ENCODE data around the gene ZNF223. TPM values are rescaled to one million over a fixed set of nuclear protein-coding genes. Genes with fewer than 3 reads are reported as not detected.
A peak's percentile ranks its signal among the peaks of the same experiment; 100 is the strongest.

Gene ZNF223
- total and polyA plus RNA-seq, 12 donors = 1.6 to 12.5 (median 6.1) TPM

GRCh38 chr19:44113784-44114390 is 62.1 kb downstream of the ZNF223 start:
- intact Hi-C loops (cut with DNase I) = no loop called here
- peak in 5 of 7 donors; percentile 6 to 30 (median 17) for DNase-seq
- WGBS, 4 donors = 2 to 5% (median 3%) methylated on average over 12 to 18 of the region's 18 CpGs
- peaks cover 8 to 24% of the 10 kb centered on the region in 2 donors for H3K4me1 ChIP-seq (replicated peaks in 1 of 2)
- peaks cover 0 to 16% (median 0%) of the 10 kb centered on the region in 3 donors for H3K9me3 ChIP-seq (replicated peaks in 1 of 3)
- H3K27ac ChIP-seq = peak overlapping the region in 4 of 5 donors; percentile 33 to 82 (median 77)
- H3K4me3 ChIP-seq = peak overlapping the region; percentile 0 to 90 (median 75)
- TF ChIP-seq POLR2A (IDR thresholded peaks at IDR 0.05) (no peak), CTCF (IDR thresholded peaks at IDR 0.05) (no peak)
- no peaks in the 10 kb centered on the region for H3K27me3 ChIP-seq
- H3K36me3 ChIP-seq (replicated peaks in 1 of 2) = peaks cover 0 to 13% of the 10 kb centered on the region in 2 donors

Small RNA genes within 50 kb of the gene (small RNA-seq; reads per million reads assigned to genes)
- gene RNU6-902P = 0 reads per million in 2 donors

Other genes starting within 250 kb of the ZNF223 start
- gene LYPD5, start 249.6 kb upstream of the ZNF223 start, total RNA-seq = 1 to 10 TPM in 5 of 9 donors, under 1 TPM in 3, not detected in 1; 0.35 to 3.0 (median 1.2) TPM
- under 1 TPM; 0.32 to 0.55 (median 0.40) TPM for gene LYPD5, start 249.6 kb upstream of the ZNF223 start, polyA plus RNA-seq
- 10 to 100 TPM in 4 of 9 donors, 1 to 10 TPM in 5; 2.8 to 24.1 (median 8.2) TPM for gene ZNF283, start 224.7 kb upstream of the ZNF223 start, total RNA-seq
- gene ZNF283, start 224.7 kb upstream of the ZNF223 start, polyA plus RNA-seq = 1 to 10 TPM; 2.4 to 5.5 (median 5.0) TPM
- 1 to 10 TPM in 7 of 9 donors, under 1 TPM in 1, not detected in 1; 0.55 to 6.5 (median 2.3) TPM for gene ZNF404, start 168.1 kb upstream of the ZNF223 start, total RNA-seq
- 10 to 100 TPM in 1 of 3 donors, 1 to 10 TPM in 2; 2.1 to 31.4 (median 7.0) TPM for gene ZNF404, start 168.1 kb upstream of the ZNF223 start, polyA plus RNA-seq
- gene ZNF45, start 116.8 kb upstream of the ZNF223 start, total RNA-seq = 10 to 100 TPM; 12.7 to 22.4 (median 17.0) TPM
- 10 to 100 TPM in 1 of 3 donors, 1 to 10 TPM in 2; 5.8 to 16.0 (median 6.5) TPM for gene ZNF45, start 116.8 kb upstream of the ZNF223 start, polyA plus RNA-seq
- 10 to 100 TPM in 4 of 9 donors, 1 to 10 TPM in 5; 3.8 to 12.8 (median 9.2) TPM for gene ZNF221, start 100.8 kb upstream of the ZNF223 start, total RNA-seq
- gene ZNF221, start 100.8 kb upstream of the ZNF223 start, polyA plus RNA-seq = 1 to 10 TPM; 2.6 to 4.0 (median 3.1) TPM
- gene ZNF155, start 67.8 kb upstream of the ZNF223 start, total RNA-seq = 10 to 100 TPM in 4 of 9 donors, 1 to 10 TPM in 5; 2.6 to 18.8 (median 9.9) TPM
- gene ZNF155, start 67.8 kb upstream of the ZNF223 start, polyA plus RNA-seq = 10 to 100 TPM; 10.9 to 13.0 (median 12.0) TPM
- gene ZNF230, start 49.1 kb upstream of the ZNF223 start, total RNA-seq = 1 to 10 TPM; 1.4 to 6.1 (median 4.5) TPM
- 1 to 10 TPM; 3.0 to 3.5 (median 3.2) TPM for gene ZNF230, start 49.1 kb upstream of the ZNF223 start, polyA plus RNA-seq
- 10 to 100 TPM in 1 of 9 donors, 1 to 10 TPM in 8; 2.3 to 10.9 (median 4.5) TPM for gene ZNF222, start 26.7 kb upstream of the ZNF223 start, total RNA-seq
- gene ZNF222, start 26.7 kb upstream of the ZNF223 start, polyA plus RNA-seq = 1 to 10 TPM; 4.1 to 7.8 (median 4.5) TPM
- 1 to 10 TPM; 1.8 to 4.3 (median 2.9) TPM for gene ZNF284, start 20.1 kb downstream of the ZNF223 start, total RNA-seq
- 1 to 10 TPM; 1.1 to 2.7 (median 2.0) TPM for gene ZNF284, start 20.1 kb downstream of the ZNF223 start, polyA plus RNA-seq
- gene ZNF224, start 42.3 kb downstream of the ZNF223 start, total RNA-seq = 10 to 100 TPM; 14.6 to 35.1 (median 29.8) TPM
- gene ZNF224, start 42.3 kb downstream of the ZNF223 start, polyA plus RNA-seq = 10 to 100 TPM; 14.5 to 44.6 (median 30.8) TPM
- gene ZNF225, start 61.4 kb downstream of the ZNF223 start, total RNA-seq = 10 to 100 TPM in 1 of 9 donors, 1 to 10 TPM in 8; 3.3 to 10.3 (median 7.5) TPM
- gene ZNF225, start 61.4 kb downstream of the ZNF223 start, polyA plus RNA-seq = 1 to 10 TPM; 2.5 to 5.3 (median 3.0) TPM
- gene ZNF234, start 89.5 kb downstream of the ZNF223 start, total RNA-seq = 10 to 100 TPM in 8 of 9 donors, 1 to 10 TPM in 1; 5.9 to 19.4 (median 13.6) TPM
- 10 to 100 TPM in 1 of 3 donors, 1 to 10 TPM in 2; 2.4 to 11.0 (median 5.1) TPM for gene ZNF234, start 89.5 kb downstream of the ZNF223 start, polyA plus RNA-seq
- 10 to 100 TPM; 18.9 to 97.7 (median 47.0) TPM for gene ZNF226, start 113.1 kb downstream of the ZNF223 start, total RNA-seq
- 10 to 100 TPM; 21.9 to 70.2 (median 32.1) TPM for gene ZNF226, start 113.1 kb downstream of the ZNF223 start, polyA plus RNA-seq
- 10 to 100 TPM in 7 of 9 donors, 1 to 10 TPM in 2; 4.7 to 33.2 (median 19.8) TPM for gene ZNF227, start 160.5 kb downstream of the ZNF223 start, total RNA-seq
- 10 to 100 TPM in 1 of 3 donors, 1 to 10 TPM in 2; 4.7 to 15.5 (median 5.2) TPM for gene ZNF227, start 160.5 kb downstream of the ZNF223 start, polyA plus RNA-seq
- gene ZNF233, start 207.8 kb downstream of the ZNF223 start, total RNA-seq = 1 to 10 TPM in 6 of 9 donors, under 1 TPM in 3; 0.69 to 9.1 (median 1.8) TPM
- gene ZNF233, start 207.8 kb downstream of the ZNF223 start, polyA plus RNA-seq = 1 to 10 TPM in 2 of 3 donors, under 1 TPM in 1; 0.57 to 3.3 (median 2.1) TPM

Data from adrenal gland (tissue), 12 donors.